ENCODE measurements around the gene SIPA1.

Gene SIPA1, protein sequence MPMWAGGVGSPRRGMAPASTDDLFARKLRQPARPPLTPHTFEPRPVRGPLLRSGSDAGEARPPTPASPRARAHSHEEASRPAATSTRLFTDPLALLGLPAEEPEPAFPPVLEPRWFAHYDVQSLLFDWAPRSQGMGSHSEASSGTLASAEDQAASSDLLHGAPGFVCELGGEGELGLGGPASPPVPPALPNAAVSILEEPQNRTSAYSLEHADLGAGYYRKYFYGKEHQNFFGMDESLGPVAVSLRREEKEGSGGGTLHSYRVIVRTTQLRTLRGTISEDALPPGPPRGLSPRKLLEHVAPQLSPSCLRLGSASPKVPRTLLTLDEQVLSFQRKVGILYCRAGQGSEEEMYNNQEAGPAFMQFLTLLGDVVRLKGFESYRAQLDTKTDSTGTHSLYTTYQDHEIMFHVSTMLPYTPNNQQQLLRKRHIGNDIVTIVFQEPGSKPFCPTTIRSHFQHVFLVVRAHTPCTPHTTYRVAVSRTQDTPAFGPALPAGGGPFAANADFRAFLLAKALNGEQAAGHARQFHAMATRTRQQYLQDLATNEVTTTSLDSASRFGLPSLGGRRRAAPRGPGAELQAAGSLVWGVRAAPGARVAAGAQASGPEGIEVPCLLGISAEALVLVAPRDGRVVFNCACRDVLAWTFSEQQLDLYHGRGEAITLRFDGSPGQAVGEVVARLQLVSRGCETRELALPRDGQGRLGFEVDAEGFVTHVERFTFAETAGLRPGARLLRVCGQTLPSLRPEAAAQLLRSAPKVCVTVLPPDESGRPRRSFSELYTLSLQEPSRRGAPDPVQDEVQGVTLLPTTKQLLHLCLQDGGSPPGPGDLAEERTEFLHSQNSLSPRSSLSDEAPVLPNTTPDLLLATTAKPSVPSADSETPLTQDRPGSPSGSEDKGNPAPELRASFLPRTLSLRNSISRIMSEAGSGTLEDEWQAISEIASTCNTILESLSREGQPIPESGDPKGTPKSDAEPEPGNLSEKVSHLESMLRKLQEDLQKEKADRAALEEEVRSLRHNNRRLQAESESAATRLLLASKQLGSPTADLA

DNA sequence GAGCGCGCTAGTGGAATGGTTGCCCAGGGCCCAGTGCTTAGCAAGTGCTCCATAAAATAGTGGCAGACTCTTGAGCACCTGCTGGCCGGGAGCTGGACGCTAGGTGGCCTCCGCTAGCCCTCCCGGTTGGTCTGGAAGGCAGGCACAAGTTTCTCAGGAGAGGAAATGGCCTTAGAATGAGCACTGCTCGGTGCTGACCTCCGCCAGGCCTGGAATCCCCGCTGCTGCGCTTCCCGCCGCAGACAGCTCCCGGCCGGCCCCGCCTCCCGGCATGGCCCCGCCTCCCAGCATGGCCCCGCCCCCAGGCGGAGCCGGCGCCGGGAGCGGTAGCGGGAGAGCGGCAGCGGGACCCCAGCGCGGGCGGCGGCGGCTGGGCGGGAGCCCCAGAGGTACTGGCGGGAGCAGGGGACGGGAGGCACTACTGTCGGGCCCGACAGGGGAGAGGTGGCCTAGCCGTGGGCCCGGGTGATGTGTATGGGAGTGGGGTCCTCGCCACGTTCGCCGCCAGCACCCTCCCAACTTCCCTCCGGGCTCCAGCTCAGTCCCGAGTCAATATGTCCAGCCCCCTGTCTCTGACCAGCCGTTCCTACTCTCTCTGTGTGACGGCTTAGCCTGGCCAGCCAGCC is at the start of gene SIPA1:
TSS of gene SIPA1 (plus strand) at position 308 of the 626 bp plus-strand sequence. CDS start 2,821 bp downstream, outside the sequence.
- TF ChIP-seq GATA3 (IDR thresholded peaks at IDR 0.05; ENCODE audit: low read depth, low read length) (no peak), GATA2 (IDR thresholded peaks at IDR 0.05; ENCODE audit: low read depth, low read length) (no peak)

GRCh38 chr11:65588199-65589054 is 49.5 kb upstream of the SIPA1 start:
- TF ChIP-seq GATA2 (IDR thresholded peaks at IDR 0.05; ENCODE audit: low read depth, low read length) (no peak), GATA3 (IDR thresholded peaks at IDR 0.05; ENCODE audit: low read depth, low read length) (no peak)

DNA sequence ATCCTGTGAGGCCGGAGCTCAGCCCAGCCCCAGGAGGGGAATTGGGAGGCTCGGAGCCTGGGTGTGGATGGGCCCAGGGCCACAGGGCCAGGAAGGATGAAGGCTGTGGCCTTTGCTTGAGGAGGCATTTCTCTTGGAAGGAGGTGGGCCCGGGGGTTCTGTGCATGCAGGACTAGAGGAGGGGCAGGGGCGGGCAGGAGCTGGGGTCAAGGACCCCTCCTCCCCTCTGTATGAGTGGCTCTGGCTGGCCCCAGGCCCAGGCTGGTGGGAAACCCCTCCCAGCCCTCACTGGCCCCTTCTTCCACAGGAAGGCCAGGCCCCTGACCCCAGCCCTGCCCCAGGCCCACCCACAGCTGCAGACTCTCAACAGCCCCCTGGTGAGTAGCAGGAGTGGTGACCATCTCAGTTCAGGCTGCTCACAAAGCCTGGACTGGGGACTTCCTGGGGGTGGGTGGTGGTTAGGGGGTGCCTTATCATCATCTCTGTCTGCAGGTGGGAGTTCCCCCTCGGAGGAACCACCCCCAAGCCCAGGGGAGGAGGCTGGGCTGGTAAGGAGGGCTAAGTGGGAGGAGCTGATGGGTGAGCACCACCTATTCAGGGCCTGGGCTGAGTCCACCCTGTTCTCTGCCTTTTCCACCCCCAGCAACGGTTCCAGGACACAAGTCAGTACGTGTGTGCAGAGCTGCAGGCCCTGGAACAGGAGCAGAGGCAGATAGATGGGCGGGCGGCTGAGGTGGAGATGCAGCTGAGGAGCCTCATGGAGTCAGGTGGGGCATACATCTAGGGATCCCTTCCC is 48.3 kb upstream of the SIPA1 start:
- TF ChIP-seq GATA3 (IDR thresholded peaks at IDR 0.05; ENCODE audit: low read depth, low read length) (no peak), GATA2 (IDR thresholded peaks at IDR 0.05; ENCODE audit: low read depth, low read length) (no peak)

GRCh38 chr11:65590240-65590738 is 47.6 kb upstream of the SIPA1 start:
- TF ChIP-seq GATA3 (IDR thresholded peaks at IDR 0.05; ENCODE audit: low read depth, low read length), result no peak
- no peak for TF ChIP-seq GATA2 (IDR thresholded peaks at IDR 0.05; ENCODE audit: low read depth, low read length)

DNA sequence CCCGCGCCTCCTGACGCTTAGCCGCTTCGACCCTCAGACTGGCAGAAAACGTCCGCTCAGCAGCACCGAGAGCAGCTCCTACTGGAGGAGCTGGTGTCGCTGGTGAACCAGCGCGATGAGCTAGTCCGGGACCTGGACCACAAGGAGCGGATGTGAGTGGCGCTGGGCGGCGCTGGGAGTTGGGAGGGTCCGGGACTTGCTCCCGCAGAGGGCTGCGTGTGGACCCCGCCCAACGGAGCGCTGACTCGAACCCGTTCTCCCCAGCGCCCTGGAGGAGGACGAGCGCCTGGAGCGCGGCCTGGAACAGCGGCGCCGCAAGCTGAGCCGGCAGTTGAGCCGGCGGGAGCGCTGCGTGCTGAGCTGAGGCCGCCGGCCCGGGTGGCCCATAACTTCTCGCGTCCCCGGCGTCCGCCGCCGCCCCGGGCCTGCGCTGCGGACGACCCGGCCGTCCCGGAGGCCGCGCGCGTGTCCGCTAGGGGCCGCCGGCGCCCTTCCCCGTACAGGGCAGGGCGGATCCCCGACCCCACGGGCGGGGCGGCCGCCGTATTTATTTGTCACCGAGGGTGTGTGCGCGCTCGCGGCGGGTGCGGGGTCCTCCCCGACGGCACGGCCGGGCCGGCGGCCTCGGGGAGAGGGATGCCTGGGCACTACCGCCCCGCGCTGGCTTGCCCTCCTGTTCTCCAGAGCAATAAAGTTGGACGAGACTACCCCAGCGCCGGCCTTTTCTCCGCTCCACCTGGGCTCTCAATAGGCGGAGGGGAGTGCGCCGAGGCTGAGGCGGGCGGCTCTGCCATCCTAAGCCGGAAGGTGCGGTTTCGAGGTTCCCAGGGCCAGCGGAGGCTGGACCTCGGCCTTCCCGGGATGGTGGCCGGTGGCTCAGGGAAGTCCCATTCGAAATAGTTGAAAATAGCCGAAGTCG is 45.7 kb upstream of the SIPA1 start:
- TF ChIP-seq GATA3 (IDR thresholded peaks at IDR 0.05; ENCODE audit: low read depth, low read length), result no peak
- no peak for TF ChIP-seq GATA2 (IDR thresholded peaks at IDR 0.05; ENCODE audit: low read depth, low read length)

DNA sequence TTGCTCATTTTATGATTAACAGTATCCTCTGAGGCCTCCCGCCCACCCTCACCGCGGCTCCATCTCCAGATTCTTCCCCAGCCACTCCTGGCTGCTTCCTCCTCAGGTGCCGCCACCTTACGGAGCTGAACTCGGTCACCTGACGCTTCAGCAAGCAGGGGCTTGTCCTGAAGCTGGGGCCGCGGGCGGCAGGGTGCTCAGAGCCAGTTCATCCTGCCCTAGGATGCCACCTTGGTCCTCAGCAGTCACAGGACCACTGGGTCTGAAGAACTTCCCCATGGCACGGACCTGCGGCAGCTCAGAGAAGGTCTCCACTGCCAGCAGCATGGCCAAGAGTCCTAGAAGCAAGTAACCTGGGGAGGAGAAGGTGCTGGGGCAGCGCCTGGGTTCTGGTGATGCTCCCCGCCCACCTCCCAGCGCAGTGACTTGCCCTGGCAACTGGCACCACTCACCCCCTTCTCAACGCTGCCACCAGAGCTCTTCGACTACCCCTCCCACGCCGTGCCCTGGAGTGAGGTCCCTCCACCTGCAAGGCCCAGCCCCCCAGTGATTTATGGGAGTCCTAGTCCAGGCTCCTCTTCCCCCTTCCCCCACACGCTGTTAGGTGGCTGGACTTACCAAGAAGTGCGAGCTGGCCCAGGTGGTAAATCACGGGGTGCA is 44.9 kb upstream of the SIPA1 start:
- TF ChIP-seq GATA3 (IDR thresholded peaks at IDR 0.05; ENCODE audit: low read depth, low read length) (no peak), GATA2 (IDR thresholded peaks at IDR 0.05; ENCODE audit: low read depth, low read length) (no peak)

- no peak for TF ChIP-seq GATA3 (IDR thresholded peaks at IDR 0.05; ENCODE audit: low read depth, low read length)
- no peak for TF ChIP-seq GATA2 (IDR thresholded peaks at IDR 0.05; ENCODE audit: low read depth, low read length)
These were observed 44.1 kb upstream of the SIPA1 start for GRCh38 chr11:65593518-65594414.

GRCh38 chr11:65595131-65595530 is 42.8 kb upstream of the SIPA1 start:
- TF ChIP-seq GATA2 (IDR thresholded peaks at IDR 0.05; ENCODE audit: low read depth, low read length) (no peak), GATA3 (IDR thresholded peaks at IDR 0.05; ENCODE audit: low read depth, low read length) (no peak)

- TF ChIP-seq GATA3 (IDR thresholded peaks at IDR 0.05; ENCODE audit: low read depth, low read length) (no peak), GATA2 (IDR thresholded peaks at IDR 0.05; ENCODE audit: low read depth, low read length) (no peak)
These were observed 42.2 kb upstream of the SIPA1 start, which contains the start of gene KCNK7 for GRCh38 chr11:65595543-65596281. Gene KCNK7, minus strand, starts transcription at chr11:65595800. Its CDS starts 28 bp downstream, at chr11:65595772.
